ENCODE data around the gene ADGRG3. TPM values are rescaled to one million over a fixed set of nuclear protein-coding genes. Genes with fewer than 3 reads are reported as not detected.

ADGRG3 gene
- total and polyA plus RNA-seq, 2 of the 8 experiments (the other 6 are each of a cell fraction or from before 2014, with no cell fraction given): 0.28 to 0.98 TPM

DNA sequence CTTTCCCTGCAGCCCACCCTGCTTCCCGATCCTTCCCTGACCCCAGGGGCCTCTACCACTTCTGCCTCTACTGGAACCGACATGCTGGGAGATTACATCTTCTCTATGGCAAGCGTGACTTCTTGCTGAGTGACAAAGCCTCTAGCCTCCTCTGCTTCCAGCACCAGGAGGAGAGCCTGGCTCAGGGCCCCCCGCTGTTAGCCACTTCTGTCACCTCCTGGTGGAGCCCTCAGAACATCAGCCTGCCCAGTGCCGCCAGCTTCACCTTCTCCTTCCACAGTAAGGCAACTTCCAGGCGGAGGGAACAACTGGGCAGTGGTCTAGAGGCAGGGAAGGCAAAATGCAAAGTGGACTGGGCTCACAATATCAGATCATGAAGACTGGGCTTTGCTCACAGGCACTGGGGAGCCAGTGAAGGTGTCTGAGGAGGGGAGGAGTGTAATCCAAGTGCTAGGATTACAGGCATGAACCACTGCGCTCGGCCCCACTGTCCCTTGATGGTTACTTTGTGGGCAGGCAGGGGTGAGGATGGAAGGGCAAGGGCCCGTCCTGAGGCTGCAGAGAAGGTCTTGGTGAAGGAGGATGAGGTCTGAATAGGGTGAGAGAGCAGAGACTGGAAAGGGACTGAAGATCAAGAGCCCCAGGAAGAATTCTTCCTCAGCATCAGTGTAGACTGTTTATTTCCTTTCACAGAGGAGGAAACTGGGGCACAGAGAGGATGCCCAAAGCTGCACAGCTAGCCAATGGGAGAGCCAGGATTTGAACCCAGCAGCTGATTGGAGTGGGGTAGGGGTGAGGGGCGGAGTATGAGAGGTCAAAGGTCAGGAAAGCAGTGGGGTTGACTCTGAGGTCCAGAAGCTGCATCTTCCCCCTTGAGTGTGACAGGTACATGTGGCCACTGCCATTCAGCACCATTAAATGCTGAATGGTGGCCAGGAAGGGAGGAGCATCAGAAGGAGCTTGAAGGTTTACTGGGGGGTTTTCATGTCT lies 16.5 kb upstream of the ADGRG3 start:
- Histone ChIP-seq H3K18ac (ENCODE audit: extremely low read depth, low read length) (no peak overlapping the region; the same call in 1 of the 2 replicates), H3K79me1 (ENCODE audit: low read depth, low read length) (no peaks in the 10 kb centered on the region), H3K9me3 (ENCODE audit: insufficient read depth in 2 of 2, low read depth in 1 of 2, low read length in 1 of 2) (no peaks in the 10 kb centered on the region), H2BK120ac (replicated peaks; ENCODE audit: low read depth, low read length) (no peak overlapping the region), H4K91ac (replicated peaks; ENCODE audit: insufficient read length, low read length) (no peak overlapping the region), H2AFZ (ENCODE audit: low read length) (no peak overlapping the region), H3K4me3 (ENCODE audit: extremely low read depth in 1 of 4, insufficient read depth in 2 of 4, low read depth in 3 of 4, low read length in 4 of 4) (no peak overlapping the region), H2AK5ac (ENCODE audit: low read depth, low read length) (no peak overlapping the region), H2BK12ac (ENCODE audit: low read depth, low read length) (no peak overlapping the region), H4K5ac (ENCODE audit: insufficient read length, low read depth, low read length) (no peak overlapping the region), H3K23ac (ENCODE audit: insufficient read length) (no peak overlapping the region), H3K4ac (replicated peaks; ENCODE audit: insufficient read length, low read depth, low read length) (no peak overlapping the region), H2BK20ac (ENCODE audit: low read length) (no peak overlapping the region), H3K56ac (replicated peaks; ENCODE audit: insufficient read length, low read depth, low read length) (no peak overlapping the region), H3K79me2 (ENCODE audit: control insufficient read depth in 1 of 2, insufficient read depth in 2 of 2, low read length in 2 of 2) (no peaks in the 10 kb centered on the region), H4K8ac (ENCODE audit: extremely low read depth, insufficient read depth, low read length) (peak overlapping the region; percentile 62), H4K20me1 (replicated peaks in 1 of 2; ENCODE audit: control insufficient read depth in 1 of 2, insufficient read depth in 2 of 2, low read length in 2 of 2) (no peaks in the 10 kb centered on the region), H3K4me2 (ENCODE audit: insufficient read depth in 1 of 2, low read depth in 2 of 2, low read length in 2 of 2) (no peak overlapping the region), H3K9ac (replicated peaks in 1 of 4; ENCODE audit: extremely low read depth in 1 of 4, low read depth in 3 of 4, low read length in 3 of 4) (no peak overlapping the region), H3K27ac (ENCODE audit: low read depth, low read length) (no peak overlapping the region), H2BK5ac (ENCODE audit: low read depth, low read length) (no peak overlapping the region), H3K14ac (ENCODE audit: insufficient read length) (no peak overlapping the region), H3K4me1 (replicated peaks in 1 of 4; ENCODE audit: control insufficient read depth in 3 of 4, insufficient read depth in 4 of 4, low read length in 3 of 4) (peaks cover 0 to 3% (median 0%) of the 10 kb centered on the region in 4 experiments; a peak in 3 of 7 replicates), H3K23me2 (ENCODE audit: low read depth, low read length) (no peaks in the 10 kb centered on the region; the same call in 1 of the 2 replicates), H2BK15ac (ENCODE audit: low read length) (no peak overlapping the region), H3K36me3 (ENCODE audit: control insufficient read depth in 2 of 4, insufficient read depth in 4 of 4, low read length in 3 of 4) (no peaks in the 10 kb centered on the region), H3K27me3 (replicated peaks in 1 of 4; ENCODE audit: control insufficient read depth in 3 of 4, extremely low read depth in 1 of 4, insufficient read depth in 3 of 4, low read length in 3 of 4) (0 out of 7 replicates have a peak, but pooled peaks cover 0 to 3% (median 0%) of the 10 kb centered on the region in 4 experiments)
- no peak for FAIRE-seq
- 89% methylated on average over 10 of the region's 10 CpGs; no CpG with 5 or more reads in 1 of the 2 experiments for WGBS, 2 experiments (ENCODE audit: extremely low coverage in 1 of 2, insufficient coverage in 1 of 2, insufficient read length in 1 of 2, insufficient replicate concordance in 2 of 2, low coverage in 1 of 2, low lambda C conversion rate in 2 of 2, missing lambda C conversion rate in 1 of 2)
- no peak for DNase-seq (ENCODE audit: low read depth in 1 of 2, low spot score in 2 of 2)
- ChIA-PET POLR2A (ENCODE audit: partially characterized antibody) (interaction anchor here (0.9 to 1.6 kb wide), 3 partner anchors 8 to 85 kb away, joined by 3 to 4 read pairs (median 3); partner anchors contain the start of gene KATNB1), CTCF (ENCODE audit: partially characterized antibody) (interaction anchor here (0.6 to 6.5 kb wide), 11 partner anchors 12 to 836 kb away, joined by 3 to 111 read pairs (median 4); partner anchors contain the start of genes ADGRG1 and ADGRG3)
- no peak for TF ChIP-seq HDAC2 (IDR thresholded peaks at IDR 0.05; ENCODE audit: borderline replicate concordance in 1 of 2, low read depth in 2 of 2, low read length in 2 of 2)
- TF ChIP-seq TBP (IDR thresholded peaks at IDR 0.05; ENCODE audit: low read depth, low read length): no peak
- no peak for TF ChIP-seq GABPA (IDR thresholded peaks at IDR 0.05; ENCODE audit: borderline replicate concordance, insufficient read depth, low read length)
- no peak for TF ChIP-seq CHD1 (IDR thresholded peaks at IDR 0.05; ENCODE audit: low read depth, low read length)
- TF ChIP-seq PHF8 (conservative IDR thresholded peaks at IDR 0.05; ENCODE audit: low read depth, low read length): no peak
- no peak for TF ChIP-seq CTBP2 (IDR thresholded peaks at IDR 0.05; ENCODE audit: borderline replicate concordance, insufficient read depth, insufficient read length, low read length)
- TF ChIP-seq CREB1 (IDR thresholded peaks at IDR 0.05): no peak
- TF ChIP-seq, protein P1, sequence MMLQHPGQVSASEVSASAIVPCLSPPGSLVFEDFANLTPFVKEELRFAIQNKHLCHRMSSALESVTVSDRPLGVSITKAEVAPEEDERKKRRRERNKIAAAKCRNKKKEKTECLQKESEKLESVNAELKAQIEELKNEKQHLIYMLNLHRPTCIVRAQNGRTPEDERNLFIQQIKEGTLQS (IDR thresholded peaks at IDR 0.05; ENCODE audit: insufficient read depth, low read depth, low read length): no peak
- no peak for TF ChIP-seq SIRT6 (IDR thresholded peaks at IDR 0.05; ENCODE audit: low read length)
- no peak for TF ChIP-seq POLR2A (IDR thresholded peaks at IDR 0.05; ENCODE audit: control extremely low read depth in 1 of 2, low read depth in 2 of 2, low read length in 2 of 2)
- no peak for TF ChIP-seq SP4 (IDR thresholded peaks at IDR 0.05; ENCODE audit: low read length)
